ENCODE measurements around the gene POLR2E. TPM values are rescaled to one million over a fixed set of nuclear protein-coding genes. Genes with fewer than 3 reads are reported as not detected.

The POLR2E gene
- total and polyA plus RNA-seq, 2 of the 8 experiments (the other 6 are each of a cell fraction or from before 2014, with no cell fraction given) = 281 to 381 TPM

DNA sequence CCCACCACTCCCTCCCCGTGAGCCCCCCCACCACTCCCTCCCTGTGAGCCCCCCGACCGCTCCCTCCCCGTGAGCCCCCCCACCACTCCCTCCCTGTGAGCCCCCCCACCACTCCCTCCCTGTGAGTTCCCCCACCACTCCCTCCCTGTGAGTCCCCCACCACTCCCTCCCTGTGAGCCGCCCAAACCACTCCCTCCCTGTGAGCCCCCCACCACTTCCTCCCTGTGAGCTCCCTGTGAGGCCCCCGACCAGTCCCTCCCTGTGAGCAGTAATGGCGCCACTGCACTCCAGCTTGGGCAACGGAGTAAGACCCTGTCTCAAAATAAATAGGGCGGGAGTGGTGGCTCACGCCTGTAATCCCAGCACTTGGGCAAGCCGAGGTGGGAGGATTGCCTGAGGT lies 45.4 kb downstream of the POLR2E start (continued):
- TF ChIP-seq POLR2AphosphoS5 (IDR thresholded peaks at IDR 0.05; ENCODE audit: low read depth, low read length) (no peak), RBBP5 (IDR thresholded peaks at IDR 0.05; ENCODE audit: borderline replicate concordance, low read depth, low read length) (no peak)
